GM19025 (cell line): Measurements from ENCODE around the gene SAMD1.
"Not testable (repeated sequence)": the region's sequence is repeated elsewhere in the genome, so short reads cannot be mapped to it uniquely, and the experiment has no call there.

Experiments
- ATAC-seq: cut with Tn5 transposase; IDR thresholded peaks from one replicate; pipeline ENCODE4 v1.9.1; 2021; ENCODE audit warnings: mild to moderate bottlenecking, low read depth, moderate library complexity; ENCODE audit not compliant: unreplicated experiment

The SAMD1 gene

DNA sequence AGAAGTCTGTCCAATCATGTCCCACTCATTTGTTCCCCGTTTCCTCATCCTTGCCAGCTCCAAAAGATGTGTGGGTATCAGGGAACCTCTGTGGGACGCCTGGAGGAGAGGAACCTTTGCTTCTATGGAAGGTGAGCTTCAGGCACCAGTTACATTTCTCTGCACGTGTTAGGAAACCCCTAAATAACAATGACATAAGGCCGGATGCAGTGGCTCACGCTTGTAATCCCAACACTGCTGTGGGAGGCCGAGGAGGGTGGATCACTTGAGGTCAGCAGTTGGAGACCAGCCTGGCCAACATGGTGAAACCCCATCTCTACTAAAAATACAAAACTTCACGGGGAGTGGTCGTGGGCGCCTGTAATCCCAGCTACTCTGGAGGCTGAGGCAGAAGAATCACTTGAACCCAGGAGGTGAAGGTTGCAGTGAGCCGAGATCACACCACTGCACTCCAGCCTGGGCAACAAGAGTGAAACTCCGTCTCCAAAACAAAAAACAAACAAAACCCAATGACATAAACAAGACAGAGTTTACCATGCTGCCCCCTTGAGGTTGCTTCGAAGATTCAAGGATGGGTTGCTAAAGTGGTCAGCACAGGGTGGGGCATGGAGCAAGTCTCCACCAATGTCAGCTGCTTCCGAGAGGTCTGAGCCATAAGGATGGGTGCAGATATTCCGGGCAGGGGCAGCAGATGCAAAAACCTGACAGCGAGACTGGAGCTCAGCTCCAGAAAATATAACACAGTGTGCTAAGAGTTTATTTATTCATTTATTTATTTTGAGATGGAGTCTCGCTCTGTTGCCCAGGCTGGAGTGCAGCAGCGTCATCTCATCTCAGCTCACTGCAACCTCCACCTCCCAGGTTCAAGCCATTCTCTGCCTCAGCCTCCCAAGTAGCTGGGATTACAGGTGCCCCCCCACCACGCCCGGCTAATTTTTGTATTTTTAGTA lies 47.6 kb downstream of the SAMD1 start:
- not testable (repeated sequence) for ATAC-seq

DNA sequence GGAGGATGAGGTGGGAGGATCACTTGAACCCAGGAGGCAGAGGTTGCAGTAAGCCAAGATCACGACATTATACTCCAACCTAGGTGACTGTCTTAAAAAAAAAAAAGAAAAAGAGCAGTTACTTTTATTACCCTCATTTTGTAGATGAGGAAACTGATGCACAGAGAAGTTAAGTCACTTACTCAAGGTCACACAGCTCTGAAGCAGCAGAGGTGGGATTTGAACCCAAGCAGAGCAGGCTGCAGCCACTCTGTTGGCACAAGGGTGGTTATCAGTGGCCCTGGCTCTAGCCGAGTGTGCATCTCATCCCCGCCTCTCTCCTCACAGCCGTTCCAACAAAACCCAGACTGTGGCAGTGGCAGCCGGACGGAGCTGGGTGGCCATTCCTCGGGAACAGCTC lies 51.4 kb downstream of the SAMD1 start:
- ATAC-seq: no peak
